Thymus (tissue), 11 donors: ENCODE measurements around the gene ITPA. TPM values are rescaled to one million over a fixed set of nuclear protein-coding genes. Genes with fewer than 3 reads are reported as not detected.

ENCODE experiments used
- DNase-seq, 9 donors: peaks; one replicate each; pipeline ENCODE4 v3.0.0-alpha.2; 2013; ENCODE audit warnings: low spot score in 9 of 9, low read depth in 6 of 9, missing footprints in 1 of 9
- H3K27ac ChIP-seq, 2 donors: one replicate each; pipeline ENCODE4 v1.5.1; 2013; ENCODE audit warnings: control low read depth in 1 of 2, low read depth in 1 of 2, low read length in 1 of 2, mild to moderate bottlenecking in 1 of 2, moderate library complexity in 1 of 2
- H3K27me3 ChIP-seq, 2 donors: one replicate each; pipeline ENCODE4 v1.5.1; 2013; ENCODE audit warnings: low read length in 1 of 2; ENCODE audit not compliant: control insufficient read depth in 2 of 2, insufficient read depth in 1 of 2
- H3K36me3 ChIP-seq, 2 donors: one replicate each; pipeline ENCODE4 v1.5.1; 2013; ENCODE audit warnings: low read length in 1 of 2, mild to moderate bottlenecking in 1 of 2, moderate library complexity in 1 of 2; ENCODE audit not compliant: control insufficient read depth in 2 of 2, insufficient read depth in 2 of 2
- H3K4me1 ChIP-seq, 2 donors: one replicate each; pipeline ENCODE4 v1.5.1; 2013; ENCODE audit warnings: low read length in 2 of 2; ENCODE audit not compliant: control insufficient read depth in 2 of 2, insufficient read depth in 2 of 2
- H3K4me3 ChIP-seq, 2 donors: one replicate each; pipeline ENCODE4 v1.5.1; 2013; ENCODE audit warnings: low read length in 2 of 2, control low read depth in 1 of 2, mild to moderate bottlenecking in 1 of 2
- H3K9me3 ChIP-seq, 2 donors: one replicate each; pipeline ENCODE4 v1.5.1; 2013; ENCODE audit warnings: low read length in 1 of 2, mild to moderate bottlenecking in 1 of 2; ENCODE audit not compliant: control insufficient read depth in 2 of 2, insufficient read depth in 1 of 2
- WGBS: extraction: QIAGEN DNeasy Blood & Tissue Kit; methylation state at CpG from one replicate; pipeline ENCODE4 v1.1.7; 2013; 5-methylcytosine and 5-hydroxymethylcytosine counted together
- polyA plus RNA-seq: library from polyadenylated mRNA; stranded (reverse); fragments of 200-250 nt; gene quantifications from one replicate; pipeline ENCODE4 v1.2.3, GENCODE V29; 2013
- total RNA-seq: library from RNA; stranded (reverse); fragments of 120-200 nt; gene quantifications from one replicate; pipeline ENCODE4 v1.2.4, GENCODE V29; 2013
- donor health status: healthy.

Gene ITPA
- total and polyA plus RNA-seq, 2 donors = 46.0 to 141 TPM

- peak overlapping the region in 1 of 2 donors; percentile 78 for H3K4me3 ChIP-seq
- H3K4me1 ChIP-seq = peaks cover 14 to 27% of the 10 kb centered on the region in 2 donors
- peaks cover 38 to 87% of the 10 kb centered on the region in 2 donors for H3K27me3 ChIP-seq
- no peaks in the 10 kb centered on the region for H3K36me3 ChIP-seq
- 63% methylated on average over 5 of the region's 5 CpGs for WGBS
- DNase-seq = no peak
- H3K27ac ChIP-seq = no peak overlapping the region
- H3K9me3 ChIP-seq = peaks cover 2 to 10% of the 10 kb centered on the region in 2 donors
Observed at GRCh38 chr20:3172126-3172932, 37.0 kb upstream of the ITPA start.

GRCh38 chr20:3172933-3173609 lies 36.2 kb upstream of the ITPA start, which contains the start of gene LZTS3:
TSS of gene LZTS3 (minus strand) at chr20:3173549. CDS start at chr20:3167163, 6,386 bp downstream.
- H3K4me1 ChIP-seq = peaks cover 10 to 22% of the 10 kb centered on the region in 2 donors
- peak in 6 of 9 donors; percentile 30 to 73 (median 50) for DNase-seq
- peak within 1 kb of the TSS; percentile 60 to 78 for H3K4me3 ChIP-seq
- no peaks in the 10 kb centered on the region for H3K36me3 ChIP-seq
- peaks cover 31 to 80% of the 10 kb centered on the region in 2 donors for H3K27me3 ChIP-seq
- peaks cover 2 to 10% of the 10 kb centered on the region in 2 donors for H3K9me3 ChIP-seq
- WGBS = under 1% methylated on average over 62 of the region's 62 CpGs
- H3K27ac ChIP-seq = no peak within 1 kb of the TSS

GRCh38 chr20:3173610-3174441 lies 35.5 kb upstream of the ITPA start:
- 1% methylated on average over 84 of the region's 84 CpGs for WGBS
- Histone ChIP-seq H3K4me3 (peak overlapping the region; percentile 60 to 78), H3K27ac (no peak overlapping the region), H3K27me3 (peaks cover 26 to 72% of the 10 kb centered on the region in 2 donors), H3K36me3 (no peaks in the 10 kb centered on the region), H3K9me3 (peaks cover 2 to 10% of the 10 kb centered on the region in 2 donors), H3K4me1 (peaks cover 10 to 17% of the 10 kb centered on the region in 2 donors)
- peak in 8 of 9 donors; percentile 66 to 91 (median 82) for DNase-seq

- peaks cover 10 to 17% of the 10 kb centered on the region in 2 donors for H3K4me1 ChIP-seq
- H3K27me3 ChIP-seq = peaks cover 24 to 64% of the 10 kb centered on the region in 2 donors
- H3K27ac ChIP-seq = no peak overlapping the region
- H3K4me3 ChIP-seq = peak overlapping the region; percentile 60 to 78
- 27% methylated on average over 13 of the region's 13 CpGs for WGBS
- peaks cover 2 to 10% of the 10 kb centered on the region in 2 donors for H3K9me3 ChIP-seq
- no peaks in the 10 kb centered on the region for H3K36me3 ChIP-seq
- peak in 1 of 9 donors; percentile 24 for DNase-seq
Observed at GRCh38 chr20:3174442-3175261, 34.6 kb upstream of the ITPA start.

- no peaks in the 10 kb centered on the region for H3K36me3 ChIP-seq
- H3K27me3 ChIP-seq = peaks cover 24 to 58% of the 10 kb centered on the region in 2 donors
- no peak overlapping the region for H3K4me3 ChIP-seq
- H3K9me3 ChIP-seq = peaks cover 2 to 10% of the 10 kb centered on the region in 2 donors
- no peak for DNase-seq
- no peak overlapping the region for H3K27ac ChIP-seq
- 88% methylated on average over 1 of the region's 1 CpG for WGBS
- H3K4me1 ChIP-seq = peaks cover 10 to 17% of the 10 kb centered on the region in 2 donors
Observed at GRCh38 chr20:3175270-3175669, 34.0 kb upstream of the ITPA start.

- peaks cover 20 to 32% of the 10 kb centered on the region in 2 donors for H3K27me3 ChIP-seq
- peaks cover 6 to 14% of the 10 kb centered on the region in 2 donors for H3K4me1 ChIP-seq
- no peak for DNase-seq
- peaks cover 2 to 10% of the 10 kb centered on the region in 2 donors for H3K9me3 ChIP-seq
- H3K36me3 ChIP-seq = no peaks in the 10 kb centered on the region
- H3K27ac ChIP-seq = no peak overlapping the region
- no peak overlapping the region for H3K4me3 ChIP-seq
- 80% methylated on average over 8 of the region's 8 CpGs for WGBS
Observed at GRCh38 chr20:3177746-3178485, 31.4 kb upstream of the ITPA start.

- DNase-seq = no peak
- Histone ChIP-seq H3K4me3 (no peak overlapping the region), H3K9me3 (no peaks in the 10 kb centered on the region), H3K27me3 (peaks cover 0 to 9% of the 10 kb centered on the region in 2 donors), H3K4me1 (no peaks in the 10 kb centered on the region), H3K36me3 (no peaks in the 10 kb centered on the region), H3K27ac (no peak overlapping the region)
- 81% methylated on average over 4 of the region's 4 CpGs for WGBS
Observed at GRCh38 chr20:3180319-3180718, 29.0 kb upstream of the ITPA start.

GRCh38 chr20:3181270-3181669 lies 28.0 kb upstream of the ITPA start:
- DNase-seq = no peak
- Histone ChIP-seq H3K4me3 (no peak overlapping the region), H3K27me3 (no peaks in the 10 kb centered on the region), H3K9me3 (no peaks in the 10 kb centered on the region), H3K27ac (no peak overlapping the region), H3K36me3 (no peaks in the 10 kb centered on the region), H3K4me1 (no peaks in the 10 kb centered on the region)
- WGBS = 86% methylated on average over 5 of the region's 5 CpGs
